ENCODE data around the gene ADCY1.

- TF ChIP-seq CTCF (IDR thresholded peaks at IDR 0.05) (no peak), POLR2A (IDR thresholded peaks at IDR 0.05) (no peak)
Observed at GRCh38 chr7:45654341-45654740, 80.2 kb downstream of the ADCY1 start.
